ENCODE measurements around the gene DGKD.

DNA sequence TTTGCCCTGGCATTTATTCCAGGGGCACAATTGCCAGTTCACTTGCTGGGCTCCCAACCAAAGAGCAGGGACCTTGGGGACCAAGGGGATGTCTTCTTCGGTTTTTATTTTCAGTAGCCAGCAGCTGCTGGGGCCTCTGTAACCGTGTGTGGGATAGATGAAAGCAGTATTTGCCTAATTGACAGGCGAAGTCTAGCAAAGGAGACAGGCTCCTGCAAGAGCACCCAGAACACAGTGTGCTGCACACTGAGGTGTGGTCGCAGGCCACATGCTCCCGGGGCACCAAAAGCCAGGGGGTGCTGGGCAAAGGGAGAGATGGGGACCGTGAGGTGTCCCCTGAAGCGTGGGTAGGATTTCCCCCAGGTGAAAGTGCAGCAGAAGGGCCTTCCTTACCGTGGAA, 41.4 kb upstream of the DGKD start:
- TF ChIP-seq, protein P1, sequence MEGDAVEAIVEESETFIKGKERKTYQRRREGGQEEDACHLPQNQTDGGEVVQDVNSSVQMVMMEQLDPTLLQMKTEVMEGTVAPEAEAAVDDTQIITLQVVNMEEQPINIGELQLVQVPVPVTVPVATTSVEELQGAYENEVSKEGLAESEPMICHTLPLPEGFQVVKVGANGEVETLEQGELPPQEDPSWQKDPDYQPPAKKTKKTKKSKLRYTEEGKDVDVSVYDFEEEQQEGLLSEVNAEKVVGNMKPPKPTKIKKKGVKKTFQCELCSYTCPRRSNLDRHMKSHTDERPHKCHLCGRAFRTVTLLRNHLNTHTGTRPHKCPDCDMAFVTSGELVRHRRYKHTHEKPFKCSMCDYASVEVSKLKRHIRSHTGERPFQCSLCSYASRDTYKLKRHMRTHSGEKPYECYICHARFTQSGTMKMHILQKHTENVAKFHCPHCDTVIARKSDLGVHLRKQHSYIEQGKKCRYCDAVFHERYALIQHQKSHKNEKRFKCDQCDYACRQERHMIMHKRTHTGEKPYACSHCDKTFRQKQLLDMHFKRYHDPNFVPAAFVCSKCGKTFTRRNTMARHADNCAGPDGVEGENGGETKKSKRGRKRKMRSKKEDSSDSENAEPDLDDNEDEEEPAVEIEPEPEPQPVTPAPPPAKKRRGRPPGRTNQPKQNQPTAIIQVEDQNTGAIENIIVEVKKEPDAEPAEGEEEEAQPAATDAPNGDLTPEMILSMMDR (IDR thresholded peaks at IDR 0.05), result no peak
- TF ChIP-seq EP300 (IDR thresholded peaks at IDR 0.05) (no peak), POLR2A (IDR thresholded peaks at IDR 0.05) (no peak)

All from gastroesophageal sphincter (tissue), 3 donors.